ENCODE data around the gene NSG2. TPM values are rescaled to one million over a fixed set of nuclear protein-coding genes. Genes with fewer than 3 reads are reported as not detected.

Gene NSG2
- total RNA-seq, 2 donors from 2014 or later, result 2.9 TPM; not detected in 1

DNA sequence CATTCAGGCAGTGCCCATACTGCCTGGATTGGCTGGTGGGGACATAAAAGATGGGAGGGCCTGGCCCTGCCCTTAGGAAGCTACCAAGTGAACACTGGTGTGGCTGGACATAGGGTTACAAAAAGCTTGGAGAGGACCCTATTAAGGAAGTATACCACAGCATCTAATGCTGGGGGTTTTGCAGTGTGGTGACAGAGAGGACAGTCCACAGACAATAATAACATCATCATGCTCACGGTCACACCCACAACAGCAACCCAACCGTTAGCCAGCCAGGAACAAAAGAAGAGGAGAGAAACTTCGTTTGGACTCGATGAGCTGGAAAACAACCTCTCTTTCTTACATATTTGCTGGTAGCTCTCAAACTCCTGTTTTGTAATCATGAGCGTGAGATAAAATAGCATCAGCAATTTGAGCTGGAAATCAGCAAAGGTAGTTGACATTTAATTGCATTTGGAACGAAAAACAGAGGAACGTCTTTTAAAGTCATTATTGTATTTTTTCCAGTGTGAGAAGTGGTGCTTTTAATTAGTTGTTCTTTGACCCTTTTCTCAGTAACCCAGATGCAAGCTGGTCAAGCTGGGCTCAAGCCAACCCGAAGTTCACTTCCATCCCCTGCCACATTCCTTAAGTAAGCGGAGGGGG, 73.4 kb downstream of the NSG2 start:
- Histone ChIP-seq H3K9me3 (no peaks in the 10 kb centered on the region), H3K27ac (no peak overlapping the region), H3K4me3 (no peak overlapping the region), H3K27me3 (no peaks in the 10 kb centered on the region), H3K36me3 (replicated peaks in 1 of 2; ENCODE audit: insufficient read depth in 1 of 2, low read depth in 2 of 2) (no peaks in the 10 kb centered on the region), H3K4me1 (no peaks in the 10 kb centered on the region)
- WGBS, 2 donors, result 75% methylated on average over 9 of the region's 9 CpGs
- TF ChIP-seq, protein P1, sequence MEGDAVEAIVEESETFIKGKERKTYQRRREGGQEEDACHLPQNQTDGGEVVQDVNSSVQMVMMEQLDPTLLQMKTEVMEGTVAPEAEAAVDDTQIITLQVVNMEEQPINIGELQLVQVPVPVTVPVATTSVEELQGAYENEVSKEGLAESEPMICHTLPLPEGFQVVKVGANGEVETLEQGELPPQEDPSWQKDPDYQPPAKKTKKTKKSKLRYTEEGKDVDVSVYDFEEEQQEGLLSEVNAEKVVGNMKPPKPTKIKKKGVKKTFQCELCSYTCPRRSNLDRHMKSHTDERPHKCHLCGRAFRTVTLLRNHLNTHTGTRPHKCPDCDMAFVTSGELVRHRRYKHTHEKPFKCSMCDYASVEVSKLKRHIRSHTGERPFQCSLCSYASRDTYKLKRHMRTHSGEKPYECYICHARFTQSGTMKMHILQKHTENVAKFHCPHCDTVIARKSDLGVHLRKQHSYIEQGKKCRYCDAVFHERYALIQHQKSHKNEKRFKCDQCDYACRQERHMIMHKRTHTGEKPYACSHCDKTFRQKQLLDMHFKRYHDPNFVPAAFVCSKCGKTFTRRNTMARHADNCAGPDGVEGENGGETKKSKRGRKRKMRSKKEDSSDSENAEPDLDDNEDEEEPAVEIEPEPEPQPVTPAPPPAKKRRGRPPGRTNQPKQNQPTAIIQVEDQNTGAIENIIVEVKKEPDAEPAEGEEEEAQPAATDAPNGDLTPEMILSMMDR (IDR thresholded peaks at IDR 0.05), result no peak
- TF ChIP-seq POLR2A (IDR thresholded peaks at IDR 0.05), result no peak
- ATAC-seq, result no peak
- intact Hi-C loops (cut with DNase I), result no loop called here
- DNase-seq, result no peak

DNA sequence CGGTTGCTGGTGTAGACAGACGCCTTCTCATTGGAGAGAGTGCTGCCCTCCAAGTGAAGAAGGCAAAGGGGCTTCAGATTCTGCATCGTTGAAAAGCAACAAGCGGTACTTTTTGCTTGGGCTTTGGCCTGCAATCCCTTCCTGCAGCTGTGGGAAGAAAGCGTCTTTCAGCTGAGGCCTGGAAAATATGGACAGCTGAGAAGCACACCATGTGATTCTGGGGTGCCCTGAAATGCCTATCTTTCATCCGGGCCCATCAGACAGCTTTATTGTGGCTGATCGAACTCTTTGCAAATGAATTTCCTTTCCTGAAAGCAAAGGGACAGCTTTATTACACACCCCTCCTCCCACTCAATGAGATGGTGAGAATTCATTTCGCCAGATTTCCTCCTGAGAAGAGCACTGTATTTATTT, 74.0 kb downstream of the NSG2 start:
- Histone ChIP-seq H3K27ac (no peak overlapping the region), H3K27me3 (no peaks in the 10 kb centered on the region), H3K9me3 (no peaks in the 10 kb centered on the region), H3K4me3 (no peak overlapping the region), H3K36me3 (replicated peaks in 1 of 2; ENCODE audit: insufficient read depth in 1 of 2, low read depth in 2 of 2) (no peaks in the 10 kb centered on the region), H3K4me1 (no peaks in the 10 kb centered on the region)
- no peak for TF ChIP-seq POLR2A (IDR thresholded peaks at IDR 0.05)
- TF ChIP-seq, protein P1 (IDR thresholded peaks at IDR 0.05), result no peak
- ATAC-seq (no peak), DNase-seq (no peak)
- 64 to 71% methylated on average over 8 of the region's 8 CpGs for WGBS, 2 donors
- intact Hi-C loops (cut with DNase I), result no loop called here

DNA sequence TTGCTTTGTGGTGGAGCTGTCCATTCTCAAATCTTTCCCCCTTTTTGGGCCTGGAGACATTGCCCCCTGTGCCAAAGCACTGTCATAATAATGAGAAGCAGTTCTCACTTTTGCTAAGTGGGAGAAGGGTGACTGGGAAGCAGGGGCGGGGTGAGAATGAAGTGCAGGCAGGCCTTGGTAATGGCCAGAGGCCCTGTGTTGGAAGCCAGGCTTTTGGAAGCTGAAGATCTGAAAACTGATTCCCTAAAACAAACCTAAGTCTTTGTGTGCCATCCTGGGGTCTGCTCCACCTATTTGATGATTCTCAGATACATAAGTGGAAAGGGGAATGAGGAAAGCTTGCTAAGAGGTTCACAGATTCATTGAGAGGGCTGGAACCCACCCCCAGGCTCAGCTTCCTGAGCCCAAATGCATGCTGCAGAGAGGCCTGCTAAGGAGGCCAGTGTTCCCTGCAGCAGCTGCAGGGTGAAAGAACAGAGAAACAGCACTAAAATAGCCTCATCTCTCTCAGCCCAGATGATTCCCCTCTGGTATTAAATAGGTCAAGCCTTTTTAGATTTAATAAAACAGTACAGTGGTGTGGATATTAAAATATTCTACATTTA, 75.0 kb downstream of the NSG2 start:
- no peaks in the 10 kb centered on the region for H3K4me1 ChIP-seq
- no peak overlapping the region for H3K27ac ChIP-seq
- H3K4me3 ChIP-seq, result no peak overlapping the region
- no peak for ATAC-seq
- TF ChIP-seq POLR2A (IDR thresholded peaks at IDR 0.05), result no peak
- no peak for DNase-seq
- no peaks in the 10 kb centered on the region for H3K36me3 ChIP-seq (replicated peaks in 1 of 2; ENCODE audit: insufficient read depth in 1 of 2, low read depth in 2 of 2)
- 43 to 75% methylated on average over 1 of the region's 1 CpG for WGBS, 2 donors
- H3K27me3 ChIP-seq, result no peaks in the 10 kb centered on the region
- no peaks in the 10 kb centered on the region for H3K9me3 ChIP-seq
- intact Hi-C loops (cut with DNase I), result no loop called here

DNA sequence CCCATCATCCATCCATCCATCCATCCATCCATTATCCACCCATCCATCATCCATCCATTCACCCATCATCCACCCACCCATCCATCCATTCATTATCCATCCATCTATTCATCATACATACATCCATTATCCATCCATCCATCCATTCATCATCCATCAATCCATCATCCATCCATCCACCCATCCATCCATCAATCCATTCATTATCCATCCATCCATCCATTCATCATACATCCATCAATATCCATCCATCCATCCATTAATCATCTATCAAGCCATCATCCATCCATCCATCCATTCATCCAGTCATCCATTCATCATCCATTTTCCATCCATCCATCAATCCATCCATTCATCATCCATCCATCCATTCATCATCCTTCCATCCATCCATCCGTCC, 89.0 kb downstream of the NSG2 start:
- Histone ChIP-seq H3K36me3 (replicated peaks in 1 of 2; ENCODE audit: insufficient read depth in 1 of 2, low read depth in 2 of 2) (no peaks in the 10 kb centered on the region), H3K9me3 (no peaks in the 10 kb centered on the region), H3K4me3 (no peak overlapping the region), H3K27ac (no peak overlapping the region), H3K4me1 (no peaks in the 10 kb centered on the region), H3K27me3 (no peaks in the 10 kb centered on the region)
- intact Hi-C loops (cut with DNase I), result no loop called here
- ATAC-seq (no peak), DNase-seq (no peak)
- TF ChIP-seq, protein P1 (IDR thresholded peaks at IDR 0.05), result no peak
- no peak for TF ChIP-seq POLR2A (IDR thresholded peaks at IDR 0.05)
- 50 to 73% methylated on average over 1 of the region's 1 CpG for WGBS, 2 donors

DNA sequence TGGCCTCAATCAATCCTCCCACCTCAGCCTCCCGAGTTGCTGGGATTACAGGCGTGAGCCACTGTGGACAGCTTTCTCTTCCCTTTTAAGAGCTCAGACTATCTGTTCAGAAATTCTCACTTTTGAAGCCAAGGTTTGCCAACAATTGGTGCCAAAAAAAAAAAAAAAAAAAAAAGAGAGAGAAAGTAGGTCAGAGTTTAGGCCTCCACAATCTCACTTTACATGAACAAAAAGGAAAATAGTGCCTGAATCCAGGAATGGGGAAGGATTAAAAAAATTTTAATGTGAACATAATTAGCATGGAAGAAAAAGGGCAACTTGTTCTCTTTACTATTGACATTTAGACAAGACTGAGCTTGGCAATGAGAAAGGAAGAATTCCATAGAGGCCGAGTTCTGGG, 94.1 kb downstream of the NSG2 start:
- Histone ChIP-seq H3K9me3 (no peaks in the 10 kb centered on the region), H3K4me3 (no peak overlapping the region), H3K27me3 (no peaks in the 10 kb centered on the region), H3K4me1 (peaks cover 8% of the 10 kb centered on the region), H3K36me3 (replicated peaks in 1 of 2; ENCODE audit: insufficient read depth in 1 of 2, low read depth in 2 of 2) (no peaks in the 10 kb centered on the region), H3K27ac (peak overlapping the region in 3 of 4 donors; percentile 21 to 37 (median 22))
- ATAC-seq (peak; percentile 47), DNase-seq (no peak)
- 59 to 63% methylated on average over 3 of the region's 3 CpGs for WGBS, 2 donors
- no peak for TF ChIP-seq POLR2A (IDR thresholded peaks at IDR 0.05)
- intact Hi-C loops (cut with DNase I), result no loop called here
